ENCODE data around the gene KANSL3.
"Not testable (repeated sequence)": the region's sequence is repeated elsewhere in the genome, so short reads cannot be mapped to it uniquely, and the experiment has no call there.

Gene KANSL3

DNA sequence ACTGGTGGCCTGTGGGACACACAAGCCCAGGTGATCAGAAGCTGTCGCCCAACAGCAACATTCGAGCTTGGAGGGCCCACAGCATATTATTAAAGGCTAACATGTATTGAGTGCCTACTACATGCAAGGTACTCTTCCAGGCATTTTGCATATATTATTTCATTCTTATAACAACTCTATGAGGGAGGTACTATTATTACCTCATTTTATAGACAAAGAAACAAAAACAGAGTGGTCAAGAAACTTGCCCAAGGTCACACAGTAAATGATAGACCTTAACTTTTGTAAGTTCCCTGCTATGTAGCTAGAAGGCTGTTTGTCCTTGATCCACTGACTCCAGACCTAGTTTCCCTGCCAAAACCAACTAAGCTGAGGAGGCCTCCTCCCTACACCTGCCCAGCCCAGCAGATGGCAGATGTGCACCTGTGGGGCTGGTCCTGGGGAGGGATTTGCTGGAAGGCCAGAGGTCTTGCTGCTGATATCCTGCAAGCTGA, 35.7 kb downstream of the KANSL3 start:
- FAIRE-seq, result no peak

DNA sequence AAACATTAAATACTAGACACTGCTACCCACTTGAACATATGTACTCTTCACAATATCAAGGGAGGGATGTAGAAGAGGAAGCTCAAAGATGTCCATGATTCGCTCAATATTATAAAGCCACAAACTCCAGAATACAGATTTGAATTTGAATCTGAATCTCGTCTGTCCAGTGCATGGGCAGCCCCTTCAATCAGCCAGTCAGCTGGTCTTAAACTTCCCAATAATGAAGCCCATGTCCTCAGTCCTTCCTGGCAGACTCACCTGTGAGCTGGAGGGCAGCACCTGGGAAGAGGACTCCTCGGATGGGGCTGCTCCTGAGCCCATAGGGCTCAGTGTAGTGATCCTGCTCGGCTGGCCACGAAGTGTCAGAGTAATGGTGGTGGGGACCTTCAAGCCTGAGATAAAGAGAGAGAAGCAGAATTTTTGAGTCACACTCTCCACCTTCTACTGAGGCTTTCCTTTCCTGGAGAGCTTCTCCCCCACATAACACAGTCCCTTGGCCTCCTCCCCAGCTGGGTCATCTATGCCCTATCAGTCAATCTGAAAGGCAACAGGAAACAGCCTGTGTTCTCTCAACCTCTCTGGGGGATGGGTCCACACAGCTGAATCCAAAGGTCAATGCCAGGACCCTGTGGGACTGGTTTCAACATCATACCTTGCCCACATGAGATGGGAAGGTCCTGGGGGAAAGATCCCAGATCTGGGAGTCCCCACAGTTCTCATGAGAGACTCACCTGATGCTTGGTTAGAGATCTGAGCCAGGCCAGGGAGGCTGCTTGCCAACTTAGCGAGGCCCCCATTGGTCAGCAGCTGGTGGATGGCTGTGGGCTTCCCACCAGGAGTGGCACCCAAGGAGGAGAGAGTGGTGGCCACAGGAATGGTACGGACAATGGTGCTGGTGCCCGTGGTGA, 36.5 kb downstream of the KANSL3 start:
- FAIRE-seq, result no peak

DNA sequence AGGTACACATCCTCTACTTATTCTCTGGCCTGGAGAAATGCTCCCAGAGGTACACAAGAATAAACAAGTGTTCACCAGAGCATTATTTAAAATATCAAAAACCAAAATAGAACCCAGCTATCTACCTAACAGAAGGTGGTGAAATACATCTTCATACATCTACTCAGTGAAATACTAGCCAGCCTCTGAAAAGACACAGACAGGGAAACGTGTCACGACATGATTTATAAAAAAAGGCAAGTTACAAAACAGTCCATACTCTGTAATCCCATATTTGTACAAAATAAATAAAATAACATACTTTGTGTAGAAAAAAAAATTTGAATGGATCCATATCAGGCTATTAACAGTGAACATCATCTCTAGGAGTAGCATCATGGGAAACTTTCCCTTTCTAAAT, 38.2 kb downstream of the KANSL3 start:
- FAIRE-seq, result no peak

DNA sequence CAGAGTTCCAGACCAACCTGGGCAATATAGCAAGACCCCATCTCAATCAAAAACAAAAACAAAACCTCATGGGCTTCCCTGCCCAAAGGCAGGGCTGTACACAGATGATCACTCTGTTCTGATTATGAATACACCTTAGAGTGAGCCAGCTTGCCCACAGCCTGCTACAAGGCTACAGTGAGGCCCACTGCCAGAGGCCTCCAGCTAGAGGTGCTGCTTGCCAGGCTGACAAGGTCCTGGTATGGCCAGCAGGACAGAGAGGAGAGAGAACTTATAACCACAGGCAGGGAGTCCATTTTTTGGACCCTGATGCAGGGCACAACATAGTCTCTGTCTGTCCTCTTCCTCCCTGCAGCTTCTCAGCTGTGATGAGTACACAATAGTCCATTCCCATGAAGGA, 41.5 kb downstream of the KANSL3 start:
- no peak for FAIRE-seq

DNA sequence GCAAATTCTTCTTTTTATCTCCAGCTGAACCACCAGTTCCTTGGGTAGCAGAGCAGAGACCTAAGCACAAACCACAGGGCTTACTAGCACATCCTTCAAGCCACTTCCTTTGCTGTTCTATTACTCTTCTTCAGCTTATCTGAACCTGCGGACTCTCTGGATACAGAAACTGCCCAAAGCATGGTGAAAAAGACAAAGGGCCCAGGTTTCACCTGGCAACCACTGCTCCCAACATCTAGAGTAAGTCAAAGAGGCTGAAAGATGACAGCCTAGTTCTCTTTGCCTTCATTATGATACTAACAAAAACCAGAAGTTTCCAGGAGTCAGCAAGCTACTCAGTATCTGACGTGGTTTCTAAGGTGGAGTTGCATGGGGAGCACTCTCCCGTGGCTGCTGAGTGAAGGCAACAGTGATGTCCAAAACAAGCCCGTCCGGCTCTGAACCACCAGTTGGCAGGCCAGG, 43.4 kb downstream of the KANSL3 start:
- no peak for FAIRE-seq

DNA sequence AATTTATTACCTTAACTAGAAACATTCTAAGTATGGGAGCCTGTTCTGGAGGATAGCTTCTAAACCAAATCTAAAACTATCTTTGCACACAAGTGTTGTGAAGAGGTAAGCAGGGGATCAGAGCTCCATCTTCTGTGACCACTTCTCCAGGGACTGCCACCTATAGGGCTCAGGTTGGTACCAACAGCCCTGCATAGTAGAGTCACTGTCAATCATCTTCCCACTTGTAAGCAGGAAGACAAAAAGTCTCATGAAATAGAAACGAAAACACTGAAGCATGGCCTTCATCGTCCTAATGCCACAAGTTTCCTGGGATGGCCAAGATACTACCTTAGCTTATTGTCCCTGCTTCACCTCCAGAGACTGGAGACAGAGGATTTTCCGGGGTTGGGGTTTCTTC, 43.8 kb downstream of the KANSL3 start:
- FAIRE-seq, result no peak

DNA sequence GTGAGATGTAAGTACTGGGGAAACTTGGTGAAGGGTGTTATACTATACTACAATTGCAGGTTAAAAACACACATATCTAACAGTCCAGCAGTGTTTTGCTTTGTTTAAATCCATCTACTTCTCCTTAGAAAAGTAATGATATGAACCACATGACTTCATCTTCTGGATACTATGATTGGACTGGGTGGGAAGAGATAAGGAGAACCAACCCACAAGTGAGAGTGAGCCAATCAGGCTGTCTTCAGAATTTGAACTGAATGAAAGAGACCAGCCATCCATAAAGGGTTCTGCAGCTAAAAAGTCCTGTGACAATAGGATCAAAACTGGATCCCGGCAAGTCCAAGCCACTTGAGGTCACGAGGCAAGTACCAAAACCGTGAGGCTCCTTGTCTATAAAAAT, 46.6 kb downstream of the KANSL3 start:
- FAIRE-seq, result no peak

DNA sequence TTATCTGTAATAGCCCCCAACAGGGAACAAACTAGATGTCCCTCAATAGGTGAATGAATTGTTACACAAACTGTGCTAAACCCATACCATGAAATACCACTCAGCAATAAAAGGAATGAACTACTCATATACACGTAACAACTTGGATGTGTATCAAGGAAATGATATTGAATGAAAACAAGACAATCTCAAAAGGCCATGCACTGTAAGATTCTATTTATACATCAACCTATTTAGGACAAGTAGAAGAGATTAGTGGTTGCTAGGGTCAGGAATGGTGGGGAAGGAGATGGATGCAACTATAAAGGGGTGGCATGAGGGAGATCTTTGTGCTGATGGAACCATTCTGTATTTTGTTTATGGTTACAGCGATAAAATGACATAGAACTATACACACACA, 47.1 kb downstream of the KANSL3 start:
- FAIRE-seq, result no peak

DNA sequence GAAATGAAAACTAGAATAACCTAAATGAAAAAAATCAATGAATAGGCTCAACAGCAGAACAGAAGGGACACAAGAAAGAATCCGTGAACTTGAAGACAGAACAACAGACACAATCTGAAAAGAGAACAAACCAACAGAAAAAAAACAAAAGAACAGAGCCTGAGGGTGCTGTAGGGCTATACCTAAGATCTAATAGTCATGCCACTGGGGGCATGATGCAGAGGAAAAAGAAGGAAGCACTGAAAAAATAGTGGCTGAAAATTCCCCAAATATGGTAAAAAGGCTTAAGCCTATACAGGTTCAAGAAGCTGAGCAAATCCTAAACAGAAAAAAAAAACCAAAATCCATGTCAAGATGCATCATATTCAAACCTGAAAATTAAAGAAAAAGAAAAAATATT, 50.3 kb downstream of the KANSL3 start:
- FAIRE-seq, result no peak

DNA sequence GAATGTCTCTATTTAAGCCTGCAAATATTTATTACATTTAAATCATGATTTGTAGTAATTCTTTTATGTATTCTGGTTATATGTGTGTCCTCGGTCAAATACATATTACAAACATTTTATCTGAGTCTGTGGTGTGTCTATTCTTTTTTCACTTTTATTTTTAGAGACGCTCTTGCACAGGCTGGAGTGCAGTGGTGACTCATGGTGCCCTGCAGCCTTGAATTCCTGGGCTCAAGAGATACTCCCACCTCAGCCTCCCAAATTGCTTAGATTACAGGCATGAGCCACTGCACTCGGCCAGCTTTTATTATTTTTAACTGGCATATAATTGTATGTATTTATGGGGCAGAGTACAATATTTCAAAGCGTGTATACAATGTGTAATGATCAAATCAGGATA, 54.1 kb downstream of the KANSL3 start:
- FAIRE-seq, result no peak

DNA sequence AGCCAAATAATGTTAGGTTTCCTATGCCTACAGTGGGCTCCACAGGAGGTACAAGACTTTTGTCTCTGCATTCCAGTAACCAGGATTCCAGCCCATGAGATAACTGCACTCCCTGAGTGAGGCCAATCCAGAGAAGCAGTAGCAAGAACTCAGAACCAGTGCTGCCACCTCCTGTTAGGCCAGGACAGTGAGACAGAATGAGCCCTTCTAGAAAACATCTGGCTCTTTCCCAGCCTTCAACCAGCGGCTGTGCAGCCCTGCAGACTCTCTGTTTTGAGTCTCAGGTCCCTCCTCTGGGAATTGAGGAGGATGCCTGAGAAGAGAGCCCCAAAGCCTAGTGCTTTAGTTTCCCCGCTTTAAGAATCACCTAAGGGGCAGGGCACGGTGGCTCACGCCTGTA, 57.3 kb downstream of the KANSL3 start:
- FAIRE-seq, result no peak

DNA sequence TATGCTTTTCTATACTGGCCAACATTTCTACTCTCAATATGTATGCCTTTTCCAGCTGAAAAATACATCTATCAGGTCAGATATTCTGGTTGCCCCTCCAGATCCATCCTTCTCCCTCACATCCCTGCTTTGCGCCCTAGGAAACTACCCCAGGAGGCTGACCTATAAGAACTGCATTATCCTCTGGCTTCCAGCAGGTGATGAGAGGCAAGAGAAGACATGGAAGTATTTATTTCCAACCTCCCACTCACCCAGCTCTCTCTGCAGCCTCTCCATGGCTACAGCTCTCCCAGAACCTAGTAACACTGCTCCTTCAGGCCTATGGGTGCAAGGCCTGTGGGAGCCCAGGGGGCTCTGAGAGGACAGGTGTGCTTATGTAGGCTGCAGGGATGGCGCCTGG, 58.7 kb downstream of the KANSL3 start:
- FAIRE-seq, result no peak

DNA sequence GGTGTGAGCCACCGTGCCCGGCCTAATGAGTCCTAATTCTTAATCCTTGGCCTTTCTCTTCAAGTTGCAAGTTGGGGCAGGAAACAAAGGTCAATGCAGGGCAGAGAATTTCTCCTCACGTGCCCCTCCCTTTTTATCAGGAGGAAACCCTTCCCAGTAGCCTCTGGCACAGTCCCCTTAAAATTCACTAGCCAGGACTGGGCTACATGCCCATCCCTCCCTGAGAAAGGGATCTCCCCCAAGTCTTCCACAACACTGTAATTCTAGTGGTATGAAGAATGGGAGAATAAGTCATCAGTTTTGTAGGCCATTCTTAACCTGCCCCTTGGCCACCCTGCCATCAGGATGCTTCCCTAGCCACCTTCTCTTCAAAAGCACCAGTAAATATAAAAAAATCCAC, 59.4 kb downstream of the KANSL3 start:
- FAIRE-seq, result no peak

DNA sequence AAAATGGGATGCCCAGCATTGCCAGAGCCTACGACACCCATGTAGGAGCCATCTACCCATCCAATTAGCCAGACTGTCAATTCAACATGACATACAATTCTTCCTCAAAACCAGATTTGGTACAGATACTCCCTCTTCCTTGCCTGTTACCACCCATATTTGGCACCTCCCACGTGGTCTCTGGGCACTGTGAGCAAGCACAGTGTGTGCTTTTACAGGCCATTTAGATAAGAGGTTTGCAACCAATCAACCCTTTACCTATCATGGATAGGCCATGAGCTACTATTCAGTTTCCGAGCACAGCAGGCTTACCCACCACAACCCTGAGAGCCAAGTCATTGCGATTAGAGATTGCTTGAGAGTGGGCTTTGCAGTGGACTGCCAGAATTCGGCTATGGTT, 60.6 kb downstream of the KANSL3 start:
- FAIRE-seq, result no peak

DNA sequence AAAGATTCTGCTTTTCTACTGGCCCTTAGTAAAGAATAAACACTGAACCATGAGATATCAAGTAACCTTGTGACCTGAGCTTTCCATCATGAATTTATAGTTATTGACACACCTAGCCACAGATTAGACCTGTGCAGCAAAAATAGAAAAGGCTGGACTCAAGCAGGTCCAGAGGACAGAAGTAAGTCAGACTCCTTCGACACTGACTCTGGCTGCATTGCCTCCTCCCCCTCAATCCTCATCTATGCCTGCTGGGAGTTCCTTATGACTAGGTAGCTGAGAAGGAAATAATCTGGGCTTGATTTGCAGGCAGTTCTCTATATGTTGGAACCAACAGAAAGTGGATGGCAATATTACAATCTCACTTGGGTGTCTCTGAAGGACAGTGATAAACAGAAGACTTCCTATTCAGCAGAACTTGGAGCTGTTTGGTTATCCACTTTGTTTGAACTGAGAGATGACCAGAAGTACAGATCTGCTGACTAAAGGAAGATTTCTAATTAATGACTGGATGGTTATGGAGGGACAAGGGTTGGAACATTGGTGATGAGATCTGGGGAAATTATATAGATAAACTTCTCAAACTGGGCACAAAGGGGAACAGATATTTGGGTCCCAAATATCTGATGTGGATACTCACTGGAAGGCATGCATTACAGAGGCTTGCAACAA, 62.2 kb downstream of the KANSL3 start:
- no peak for FAIRE-seq

DNA sequence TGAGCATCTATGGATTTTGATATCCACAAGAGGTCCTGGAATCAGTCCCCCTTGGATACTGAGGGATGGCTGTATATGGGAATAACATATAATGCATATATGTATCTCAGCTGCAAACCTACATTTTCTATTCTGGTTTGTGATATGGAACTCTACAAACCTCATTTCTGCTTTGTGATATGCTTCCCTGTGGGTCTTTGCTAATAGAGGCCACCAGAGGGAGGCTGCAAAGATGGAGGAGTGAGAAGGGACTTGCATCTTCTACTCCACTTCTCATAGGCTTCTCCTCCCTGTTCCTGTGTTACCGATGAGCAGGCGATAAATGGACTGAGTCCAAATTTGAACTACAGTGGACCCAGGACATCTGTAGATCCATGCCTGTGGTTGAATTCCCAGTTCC, 63.7 kb downstream of the KANSL3 start:
- FAIRE-seq, result no peak

DNA sequence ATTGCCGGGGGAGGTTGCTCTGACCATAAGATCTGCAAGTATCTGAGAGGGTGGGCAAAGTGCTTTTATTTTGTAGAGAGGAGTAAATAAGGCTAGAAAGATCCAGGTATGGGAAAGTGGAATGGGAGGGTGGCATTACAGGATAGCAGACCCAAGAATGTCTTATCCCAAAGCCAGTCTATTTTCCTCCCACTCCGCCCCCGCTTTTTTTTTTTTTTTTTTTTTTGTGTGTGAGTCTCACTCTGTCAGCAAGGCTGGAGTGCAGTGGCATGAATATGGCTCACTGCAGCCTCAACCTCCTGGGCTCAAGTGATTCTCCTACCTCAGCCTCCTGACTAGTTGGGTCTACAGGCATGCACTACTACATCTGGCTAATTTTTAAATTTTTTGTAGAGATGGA, 70.0 kb downstream of the KANSL3 start:
- FAIRE-seq, result no peak

DNA sequence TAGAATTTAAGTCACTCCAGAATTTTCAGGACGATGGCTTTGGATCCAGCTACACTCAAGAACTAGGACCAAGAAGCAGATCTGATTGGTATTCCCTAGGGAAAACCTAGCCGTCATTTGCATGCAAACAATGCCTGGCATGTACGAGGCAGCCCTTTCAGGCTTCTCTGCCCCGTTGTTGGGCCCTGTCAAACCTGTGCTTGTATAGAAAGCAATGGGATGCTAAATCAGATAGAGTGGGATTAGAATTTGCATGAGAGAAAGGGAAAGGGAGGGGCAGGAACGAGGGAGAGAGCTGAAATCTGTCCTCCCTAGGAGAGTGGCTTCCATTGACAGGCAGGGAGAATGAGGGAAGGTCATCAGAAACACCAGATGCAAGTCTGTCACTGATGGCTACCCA, 73.0 kb downstream of the KANSL3 start:
- FAIRE-seq, result no peak

DNA sequence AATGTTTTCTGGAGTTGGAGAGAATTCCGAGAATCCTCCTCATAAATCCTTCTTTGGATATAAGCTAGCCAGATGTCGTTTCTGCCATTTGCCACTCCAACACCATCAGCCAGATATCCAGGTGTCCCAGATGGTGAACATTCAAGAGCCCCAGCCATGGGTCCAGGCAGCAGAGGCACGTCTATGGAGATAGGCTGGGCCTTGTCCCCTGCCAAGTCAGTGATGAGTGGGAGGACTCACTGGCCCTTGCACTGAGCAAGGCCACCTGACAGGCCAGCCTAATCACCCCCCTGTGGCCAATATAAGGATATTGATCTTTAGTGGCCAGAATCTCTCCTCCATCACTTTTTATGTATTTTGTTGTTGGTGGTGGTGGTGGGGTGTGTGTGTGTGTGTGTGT, 73.5 kb downstream of the KANSL3 start:
- FAIRE-seq, result no peak

DNA sequence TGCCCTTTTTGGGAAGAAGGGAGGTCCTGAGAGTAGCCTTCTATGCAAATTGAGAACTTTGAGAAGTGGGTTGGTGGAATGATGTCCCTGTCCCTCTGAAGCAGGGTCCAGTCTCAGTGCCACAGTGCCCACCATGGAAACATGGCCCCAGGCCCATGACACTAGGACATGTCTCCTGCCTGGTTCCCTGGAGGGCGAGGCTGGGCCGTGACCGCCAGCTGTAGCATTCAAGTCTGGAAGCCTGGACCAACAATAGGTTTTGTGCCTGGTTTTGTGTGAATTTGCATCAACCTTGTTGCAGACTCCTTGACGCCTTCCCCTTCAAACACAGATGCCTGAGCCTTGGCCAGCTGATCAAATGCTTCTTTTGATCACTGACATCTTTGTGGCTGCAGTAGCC, 74.1 kb downstream of the KANSL3 start:
- FAIRE-seq, result no peak

DNA sequence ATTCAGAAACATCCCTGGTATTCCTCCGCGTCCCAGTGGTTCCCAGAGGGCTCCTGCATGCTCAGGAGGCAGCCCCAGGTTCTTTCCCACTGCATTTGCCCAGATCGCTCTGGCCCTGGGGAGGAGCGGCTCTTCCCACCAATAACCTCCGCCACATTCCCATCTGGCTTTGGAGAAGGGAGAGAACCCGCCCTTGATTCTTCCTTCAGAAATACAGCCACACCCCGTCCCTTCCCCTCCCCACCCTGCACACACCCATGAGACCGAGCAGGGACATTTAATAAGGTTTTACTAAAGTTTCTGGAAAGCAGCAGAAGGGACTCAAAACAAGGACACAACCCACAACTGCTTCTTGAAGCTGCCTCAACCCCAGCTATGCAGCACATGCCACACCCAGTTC, 79.6 kb downstream of the KANSL3 start:
- no peak for FAIRE-seq

DNA sequence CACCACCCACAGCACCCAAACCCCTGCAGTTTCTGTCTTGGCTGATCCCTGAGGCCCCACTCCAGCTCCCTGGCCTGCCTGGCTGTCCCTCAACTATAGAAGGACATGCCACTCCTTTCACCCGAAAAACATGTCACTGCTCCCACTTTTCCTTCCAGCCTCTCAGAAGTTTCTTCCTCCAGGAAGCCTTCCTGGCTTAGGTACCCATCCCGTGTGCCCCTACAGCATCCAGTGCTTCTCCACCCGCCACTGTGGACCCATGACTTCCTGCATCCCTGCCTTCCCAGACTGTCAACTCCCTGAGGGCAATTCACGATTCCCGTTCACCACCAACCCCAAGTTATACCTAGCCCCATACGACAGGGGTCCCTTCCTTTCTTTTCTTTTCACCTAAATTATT, 80.1 kb downstream of the KANSL3 start:
- no peak for FAIRE-seq

DNA sequence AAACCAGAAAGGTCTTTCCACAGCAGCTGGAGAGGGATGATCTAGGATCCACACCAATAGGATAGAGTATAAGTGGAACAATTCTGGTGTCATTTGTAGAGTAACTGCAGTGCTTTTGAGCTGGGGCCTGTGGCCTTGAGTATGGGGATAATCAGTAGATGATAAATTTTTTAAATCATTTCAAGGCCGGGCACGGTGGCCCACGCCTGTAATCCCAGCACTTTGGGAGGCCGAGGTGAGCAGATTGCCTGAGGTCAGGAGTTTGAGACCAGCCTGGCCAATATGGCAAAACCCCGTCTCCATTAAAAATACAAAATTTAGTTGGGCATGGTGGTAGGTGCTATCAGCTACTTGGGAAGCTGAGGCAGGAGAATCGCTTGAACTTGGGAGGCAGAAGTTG, 80.7 kb downstream of the KANSL3 start:
- FAIRE-seq, result not testable (repeated sequence)

Data from islet of Langerhans (tissue), 1 donor.